AG04449 (cell line): ENCODE results near the gene MELK.
"Not testable (repeated sequence)": the region's sequence is repeated elsewhere in the genome, so short reads cannot be mapped to it uniquely, and the experiment has no call there.

ENCODE experiments used
- CTCF ChIA-PET: fragments of 350-600 bp; formaldehyde crosslinking; extraction: SDS; loops from one replicate; lab custom pipeline; 2021; ENCODE audit warnings: antibody characterized with exemption; lab: Yijun Ruan, JAX
- POLR2A ChIA-PET: fragments of 400-600, 350-600 bp; formaldehyde crosslinking; extraction: SDS; loops from one replicate; lab custom pipeline; 2020; ENCODE audit warnings: antibody characterized with exemption, inconsistent platforms; lab: Yijun Ruan, JAX
- DNase-seq: peaks from one replicate; pipeline ENCODE4 v3.0.0-alpha.2; 2010; ENCODE audit warnings: low read depth, low spot score
- H3K4me3 ChIP-seq: 2 replicates; pipeline ENCODE4 v1.5.1; 2011; ENCODE audit warnings: low read depth, mild to moderate bottlenecking, control low read depth, low read length
- CTCF ChIP-seq: IDR thresholded peaks from one replicate; pipeline ENCODE4 v1.5.1; 2011; ENCODE audit warnings: mild to moderate bottlenecking, moderate library complexity, low read length, control low read depth, inconsistent platforms; ENCODE audit not compliant: insufficient read depth; ENCODE audit errors: missing control alignments

Gene MELK

DNA sequence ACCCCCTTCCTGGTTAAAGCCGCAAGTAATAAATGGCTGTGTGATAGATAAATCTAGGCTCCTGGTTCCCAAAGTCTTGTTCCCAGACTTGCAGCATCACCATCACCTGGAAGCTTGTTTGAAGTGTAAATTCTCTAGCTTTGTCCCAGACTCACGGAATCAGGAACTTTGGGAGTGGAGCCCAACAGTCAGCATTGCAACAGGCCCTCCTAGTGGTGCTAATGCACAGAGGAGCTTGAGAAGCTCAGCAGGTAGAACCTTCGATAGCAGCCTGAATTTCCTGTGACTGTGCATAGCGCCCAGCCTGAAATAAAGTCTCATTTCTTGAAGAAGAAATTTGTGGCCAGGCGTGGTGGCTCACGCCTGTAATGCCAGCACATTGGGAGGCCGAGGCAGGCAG is 30.3 kb upstream of the MELK start:
- no peak for DNase-seq
- ChIA-PET POLR2A (no interaction called here), CTCF (no interaction called here)
- TF ChIP-seq CTCF = no peak
- no peak overlapping the region for H3K4me3 ChIP-seq

- DNase-seq = no peak
- POLR2A ChIA-PET = no interaction called here
- CTCF ChIA-PET = interaction anchor here (1.6 to 2.8 kb wide), 2 partner anchors 9 to 11 kb away, joined by 5 to 14 read pairs; no protein-coding TSS in a partner anchor
- no peak for TF ChIP-seq CTCF
- no peak overlapping the region for H3K4me3 ChIP-seq
Observed at GRCh38 chr9:36543916-36544315, 28.8 kb upstream of the MELK start.

DNA sequence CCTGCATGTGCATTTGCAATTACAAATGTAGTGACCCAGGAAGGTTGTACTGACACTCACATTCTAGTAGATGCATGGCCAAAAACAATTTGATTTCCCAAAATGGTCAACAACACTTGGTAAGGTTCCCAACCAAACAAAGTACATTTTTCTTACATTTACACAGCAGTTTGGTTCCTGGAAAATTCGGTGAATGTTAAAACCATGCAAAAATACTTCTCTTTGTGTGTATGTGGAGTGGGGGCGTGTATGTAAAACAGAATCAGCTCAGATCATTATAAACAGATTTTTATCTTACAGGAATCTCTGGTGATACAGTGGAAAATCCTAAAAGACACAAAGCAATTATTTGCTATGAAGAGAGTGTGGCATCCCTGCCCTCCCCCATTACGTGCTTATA is 25.1 kb upstream of the MELK start:
- DNase-seq = no peak
- CTCF ChIA-PET = interaction anchor here (1.6 to 16.1 kb wide), 2 partner anchors 8 to 143 kb away, joined by 9 to 345 read pairs; partner anchors contain the start of gene RNF38
- no peak overlapping the region for H3K4me3 ChIP-seq
- POLR2A ChIA-PET = no interaction called here
- no peak for TF ChIP-seq CTCF

- no peak for TF ChIP-seq CTCF
- no peak for DNase-seq
Observed at GRCh38 chr9:36548454-36548853, 24.2 kb upstream of the MELK start.

DNA sequence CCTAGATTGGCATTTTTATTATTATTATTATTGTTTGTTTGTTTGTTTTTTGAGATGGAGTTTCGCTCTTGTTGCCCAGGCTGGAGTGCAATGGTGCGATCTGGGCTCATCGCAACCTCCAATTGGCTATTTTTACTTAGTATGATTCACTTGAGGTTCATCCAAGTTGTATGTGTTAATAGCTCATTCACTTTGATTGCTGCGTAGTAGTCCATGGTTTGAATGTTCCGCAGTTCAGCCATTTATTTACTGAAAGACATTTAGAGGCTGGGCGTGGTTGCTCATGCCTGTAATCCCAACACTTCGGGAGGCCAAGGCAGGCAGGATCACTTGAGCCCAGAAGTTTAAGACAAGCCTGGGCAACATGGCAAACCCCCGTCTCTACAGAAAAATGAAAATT is 22.6 kb upstream of the MELK start:
- POLR2A ChIA-PET = no interaction called here
- TF ChIP-seq CTCF = no peak
- no peak for DNase-seq
- CTCF ChIA-PET = interaction anchor here (0.7 to 16.1 kb wide), 2 partner anchors 10 to 145 kb away, joined by 4 to 345 read pairs; partner anchors contain the start of gene RNF38
- no peak overlapping the region for H3K4me3 ChIP-seq

More at GRCh38 chr9:36548454-36548853, 24.2 kb upstream of the MELK start:
- no peak overlapping the region for H3K4me3 ChIP-seq
- ChIA-PET CTCF (interaction anchor here (1.5 to 16.1 kb wide), 2 partner anchors 10 to 144 kb away, joined by 3 to 345 read pairs; partner anchors contain the start of gene RNF38), POLR2A (no interaction called here)

DNA sequence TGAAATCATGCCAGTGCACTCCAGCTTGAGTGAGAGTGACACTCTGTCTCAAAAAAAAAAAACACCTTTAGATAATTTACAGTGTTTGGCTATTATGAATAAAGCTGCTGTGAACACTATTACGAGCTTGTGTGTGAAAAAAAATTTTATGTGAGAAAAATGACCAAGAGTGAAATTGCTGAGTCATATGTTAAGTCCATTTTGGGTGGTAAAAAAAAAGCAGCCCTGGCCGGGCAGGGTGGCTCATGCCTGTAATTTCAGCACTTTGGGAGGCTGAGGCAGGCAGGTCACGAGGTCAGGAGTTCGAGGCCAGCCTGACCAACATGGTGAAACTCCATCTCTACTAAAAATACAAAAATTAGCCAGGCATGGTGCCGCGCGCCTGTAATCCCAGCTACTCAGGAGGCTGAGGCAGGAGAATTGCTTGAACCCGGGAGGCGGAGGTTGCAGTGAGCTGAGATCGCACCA is 22.0 kb upstream of the MELK start:
- CTCF ChIA-PET = interaction anchor here (0.6 to 16.1 kb wide), 3 partner anchors 51 to 861 kb away, joined by 3 to 345 read pairs (median 5); partner anchors contain the start of gene RNF38
- H3K4me3 ChIP-seq, POLR2A ChIA-PET, DNase-seq: not testable (repeated sequence)

DNA sequence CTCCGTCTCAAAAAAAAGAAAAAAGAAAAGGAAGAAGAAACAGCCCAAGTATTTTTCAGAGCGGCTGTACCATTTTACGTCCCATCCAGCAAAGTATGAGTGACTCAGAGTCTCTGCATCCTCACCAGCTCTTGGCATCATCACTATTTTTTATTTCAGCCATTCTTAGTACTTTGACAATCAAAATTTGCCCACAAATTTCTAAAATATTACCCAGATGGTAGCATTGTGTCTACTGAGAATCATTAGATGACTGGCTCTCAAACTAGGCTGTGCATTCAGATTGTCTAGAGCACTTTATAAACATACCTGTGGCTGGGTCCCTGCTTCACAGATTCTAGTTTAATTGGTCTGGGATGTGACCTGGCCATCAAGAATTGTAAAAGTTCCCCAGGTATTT is 21.6 kb upstream of the MELK start:
- POLR2A ChIA-PET = no interaction called here

More for the DNA sequence above, 21.6 kb upstream of the MELK start:
- CTCF ChIA-PET = interaction anchor here (0.6 to 16.1 kb wide), 3 partner anchors 51 to 860 kb away, joined by 3 to 345 read pairs (median 5); partner anchors contain the start of gene RNF38
- H3K4me3 ChIP-seq = no peak overlapping the region
- no peak for DNase-seq
- TF ChIP-seq CTCF = no peak
